Tibial artery (tissue), 4 donors: ENCODE measurements around the gene S100A11.

Experiments used
- DNase-seq, 2 donors: peaks; one replicate each; pipeline ENCODE4 v3.0.0-alpha.2; 2019
- H3K27ac ChIP-seq, 2 donors: fragments of 200-600 bp; sonication (generic) in 1 of 2; 1 replicate in 1 of 2; 2 replicates in 1 of 2; pipeline ENCODE4 v1.5.1; 2018 to 2019; ENCODE audit warnings: mild to moderate bottlenecking in 1 of 2
- H3K27me3 ChIP-seq, 2 donors: fragments of 200-600 bp; sonication (generic) in 1 of 2; one replicate each; pipeline versions ENCODE4 v1.5.1 to v1.6.0; 2016 to 2019
- H3K36me3 ChIP-seq, 3 donors: fragments of 200-600 bp; sonication (generic) in 2 of 3; one replicate each; pipeline ENCODE4 v1.5.1; 2016 to 2019; ENCODE audit warnings: mild to moderate bottlenecking in 2 of 3
- H3K4me1 ChIP-seq, 4 donors: fragments of 200-600 bp; sonication (generic) in 2 of 4; 1 replicate in 3 of 4; 2 replicates in 1 of 4; pipeline ENCODE4 v1.5.1; 2016 to 2019
- H3K4me3 ChIP-seq, 2 donors: fragments of 200-600 bp; sonication (generic) in 1 of 2; 1 replicate in 1 of 2; 2 replicates in 1 of 2; pipeline ENCODE4 v1.5.1; 2018 to 2019; ENCODE audit warnings: mild to moderate bottlenecking in 2 of 2
- H3K9me3 ChIP-seq, 3 donors: fragments of 200-600 bp; sonication (generic) in 1 of 3; one replicate each; pipeline ENCODE4 v1.5.1; 2016 to 2019
- CTCF ChIP-seq, 2 experiments: fragments of 200-600 bp in 1 of 2; fragments of 450-650 bp in 1 of 2; IDR thresholded peaks; one replicate each; pipeline ENCODE4 v1.5.1; 2017 to 2019; ENCODE audit warnings: antibody characterized with exemption in 2 of 2, mild to moderate bottlenecking in 1 of 2, moderate library complexity in 1 of 2
- intact Hi-C: fragments of 100-400 bp; cut with DNase I; formaldehyde crosslinking; loops from one replicate; pipeline ENCODE4 v1.15.0; 2023; ENCODE audit warnings: low total_unique reads

Gene S100A11

GRCh38 chr1:151994956-151995355 is 41.8 kb downstream of the S100A11 start:
- DNase-seq, result peak; percentile 45 to 74
- TF ChIP-seq CTCF (IDR thresholded peaks at IDR 0.05), result no peak
- H3K9me3 ChIP-seq, result no peaks in the 10 kb centered on the region
- intact Hi-C loops, result loop anchor here (5.0 kb wide), 1 partner anchor 63 kb away; no protein-coding TSS in a partner anchor
- no peaks in the 10 kb centered on the region for H3K36me3 ChIP-seq
- H3K4me1 ChIP-seq, result peaks cover 4 to 50% (median 32%) of the 10 kb centered on the region in 4 donors
- peak overlapping the region in 1 of 2 donors; percentile 80 for H3K27ac ChIP-seq
- no peaks in the 10 kb centered on the region for H3K27me3 ChIP-seq
- no peak overlapping the region for H3K4me3 ChIP-seq

GRCh38 chr1:151993734-151994496 is 42.9 kb downstream of the S100A11 start, which contains the start of gene S100A10:
S100A10 (minus strand) TSS chr1:151993859; CDS start chr1:151986230, 7,629 bp downstream.
- intact Hi-C loops, result no loop called here

GRCh38 chr1:151993084-151993733 is 43.6 kb downstream of the S100A11 start:
- no peaks in the 10 kb centered on the region for H3K27me3 ChIP-seq
- intact Hi-C loops, result no loop called here

More at GRCh38 chr1:151993734-151994496, 42.9 kb downstream of the S100A11 start, which contains the start of gene S100A10:
- TF ChIP-seq CTCF (IDR thresholded peaks at IDR 0.05), result no peak
- H3K36me3 ChIP-seq, result no peaks in the 10 kb centered on the region
- H3K4me3 ChIP-seq, result peak within 1 kb of the TSS; percentile 67 to 83
- no peaks in the 10 kb centered on the region for H3K9me3 ChIP-seq
- DNase-seq, result peak; percentile 72 to 87
- H3K4me1 ChIP-seq, result peaks cover 4 to 61% (median 43%) of the 10 kb centered on the region in 4 donors
- no peaks in the 10 kb centered on the region for H3K27me3 ChIP-seq
- peak within 1 kb of the TSS; percentile 80 to 87 for H3K27ac ChIP-seq

GRCh38 chr1:151992303-151993083 is 44.3 kb downstream of the S100A11 start:
- no peaks in the 10 kb centered on the region for H3K9me3 ChIP-seq
- H3K4me1 ChIP-seq, result peaks cover 4 to 75% (median 56%) of the 10 kb centered on the region in 4 donors
- intact Hi-C loops, result no loop called here

More at GRCh38 chr1:151993084-151993733, 43.6 kb downstream of the S100A11 start:
- Histone ChIP-seq H3K4me3 (peak overlapping the region; percentile 67 to 83), H3K36me3 (no peaks in the 10 kb centered on the region), H3K27ac (peak overlapping the region; percentile 80 to 87), H3K4me1 (peaks cover 4 to 68% (median 50%) of the 10 kb centered on the region in 4 donors), H3K9me3 (no peaks in the 10 kb centered on the region)
- peak; percentile 36 to 70 for DNase-seq
- no peak for TF ChIP-seq CTCF (IDR thresholded peaks at IDR 0.05)

More at GRCh38 chr1:151992303-151993083, 44.3 kb downstream of the S100A11 start:
- Histone ChIP-seq H3K27me3 (no peaks in the 10 kb centered on the region), H3K4me3 (peak overlapping the region; percentile 67 to 83), H3K36me3 (no peaks in the 10 kb centered on the region), H3K27ac (peak overlapping the region; percentile 80 to 87)
- peak; percentile 87 to 91 for DNase-seq
- no peak for TF ChIP-seq CTCF (IDR thresholded peaks at IDR 0.05)
